Sigmoid colon (tissue), 4 donors: ENCODE measurements around the gene DCAF12.

ENCODE experiments used
- EP300 ChIP-seq, 4 donors: sonication (generic); formaldehyde crosslinking; IDR thresholded peaks; one replicate each; pipeline ENCODE4 v1.6.1; 2017; ENCODE audit warnings: antibody characterized with exemption in 4 of 4
- POLR2AphosphoS5 ChIP-seq, 4 donors: sonication (generic); formaldehyde crosslinking; IDR thresholded peaks; one replicate each; pipeline ENCODE4 v1.6.1; 2017; ENCODE audit warnings: antibody characterized with exemption in 4 of 4
- TF ChIP-seq, protein P1 (sequence below), 4 experiments: fragments of 450-650 bp in 3 of 4; fragments of 200-600 bp in 1 of 4; IDR thresholded peaks; one replicate each; pipeline ENCODE4 v1.5.1; 2016 to 2019; ENCODE audit warnings: antibody characterized with exemption in 4 of 4, mild to moderate bottlenecking in 3 of 4, moderate library complexity in 2 of 4

DNA sequence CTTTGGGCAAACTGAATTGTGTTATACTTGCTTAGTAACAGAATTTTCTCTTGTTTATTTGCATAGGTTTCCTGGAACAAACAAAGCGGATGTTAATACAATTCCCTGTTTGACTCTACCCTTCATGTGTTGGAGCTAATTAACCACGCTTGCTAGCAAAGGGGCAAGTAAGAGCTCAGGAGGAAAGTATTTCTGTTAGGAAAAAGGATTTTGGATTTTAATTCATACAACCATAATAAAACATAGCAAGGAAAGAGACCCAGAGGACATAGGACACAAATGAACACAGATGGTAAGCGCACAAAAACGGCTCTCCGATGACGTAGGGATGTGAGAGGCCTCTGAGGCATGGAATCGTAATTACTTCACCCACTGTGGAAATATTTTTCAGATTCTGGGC lies 5.1 kb upstream of the DCAF12 start:
- TF ChIP-seq EP300 (IDR thresholded peaks at IDR 0.05), result no peak
- TF ChIP-seq, protein P1, sequence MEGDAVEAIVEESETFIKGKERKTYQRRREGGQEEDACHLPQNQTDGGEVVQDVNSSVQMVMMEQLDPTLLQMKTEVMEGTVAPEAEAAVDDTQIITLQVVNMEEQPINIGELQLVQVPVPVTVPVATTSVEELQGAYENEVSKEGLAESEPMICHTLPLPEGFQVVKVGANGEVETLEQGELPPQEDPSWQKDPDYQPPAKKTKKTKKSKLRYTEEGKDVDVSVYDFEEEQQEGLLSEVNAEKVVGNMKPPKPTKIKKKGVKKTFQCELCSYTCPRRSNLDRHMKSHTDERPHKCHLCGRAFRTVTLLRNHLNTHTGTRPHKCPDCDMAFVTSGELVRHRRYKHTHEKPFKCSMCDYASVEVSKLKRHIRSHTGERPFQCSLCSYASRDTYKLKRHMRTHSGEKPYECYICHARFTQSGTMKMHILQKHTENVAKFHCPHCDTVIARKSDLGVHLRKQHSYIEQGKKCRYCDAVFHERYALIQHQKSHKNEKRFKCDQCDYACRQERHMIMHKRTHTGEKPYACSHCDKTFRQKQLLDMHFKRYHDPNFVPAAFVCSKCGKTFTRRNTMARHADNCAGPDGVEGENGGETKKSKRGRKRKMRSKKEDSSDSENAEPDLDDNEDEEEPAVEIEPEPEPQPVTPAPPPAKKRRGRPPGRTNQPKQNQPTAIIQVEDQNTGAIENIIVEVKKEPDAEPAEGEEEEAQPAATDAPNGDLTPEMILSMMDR (IDR thresholded peaks at IDR 0.05), result no peak
- no peak for TF ChIP-seq POLR2AphosphoS5 (IDR thresholded peaks at IDR 0.05)
